Measurements from ENCODE around the gene MYO1A. TPM values are rescaled to one million over a fixed set of nuclear protein-coding genes. Genes with fewer than 3 reads are reported as not detected.

MYO1A gene
- total RNA-seq, 1 donor from 2014 or later = 1.4 TPM

DNA sequence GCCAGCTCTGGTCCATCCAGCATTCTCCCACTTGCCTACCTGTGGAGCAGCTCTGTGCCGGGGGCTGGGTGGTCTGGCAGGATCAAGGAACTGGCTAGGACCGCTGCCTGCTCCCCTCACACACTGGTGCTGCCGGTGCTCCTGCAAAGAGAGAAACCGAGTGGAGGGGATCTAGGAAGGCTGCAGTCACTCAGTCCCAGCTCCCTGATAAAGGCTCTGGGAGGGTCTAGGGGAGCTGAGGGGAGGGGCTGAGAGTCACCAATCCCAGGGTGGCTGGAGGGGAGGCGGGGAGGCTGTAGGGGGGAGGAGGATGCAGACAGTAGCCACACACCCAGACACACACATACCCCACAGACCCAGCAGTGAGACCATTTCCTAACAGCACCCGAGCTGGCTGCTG, 33.6 kb downstream of the MYO1A start, which contains the start of gene TAC3:
TAC3 (minus strand) TSS at position 182 of the 400 bp plus-strand sequence. CDS start 732 bp downstream, outside the sequence.
- TF ChIP-seq, protein P1, sequence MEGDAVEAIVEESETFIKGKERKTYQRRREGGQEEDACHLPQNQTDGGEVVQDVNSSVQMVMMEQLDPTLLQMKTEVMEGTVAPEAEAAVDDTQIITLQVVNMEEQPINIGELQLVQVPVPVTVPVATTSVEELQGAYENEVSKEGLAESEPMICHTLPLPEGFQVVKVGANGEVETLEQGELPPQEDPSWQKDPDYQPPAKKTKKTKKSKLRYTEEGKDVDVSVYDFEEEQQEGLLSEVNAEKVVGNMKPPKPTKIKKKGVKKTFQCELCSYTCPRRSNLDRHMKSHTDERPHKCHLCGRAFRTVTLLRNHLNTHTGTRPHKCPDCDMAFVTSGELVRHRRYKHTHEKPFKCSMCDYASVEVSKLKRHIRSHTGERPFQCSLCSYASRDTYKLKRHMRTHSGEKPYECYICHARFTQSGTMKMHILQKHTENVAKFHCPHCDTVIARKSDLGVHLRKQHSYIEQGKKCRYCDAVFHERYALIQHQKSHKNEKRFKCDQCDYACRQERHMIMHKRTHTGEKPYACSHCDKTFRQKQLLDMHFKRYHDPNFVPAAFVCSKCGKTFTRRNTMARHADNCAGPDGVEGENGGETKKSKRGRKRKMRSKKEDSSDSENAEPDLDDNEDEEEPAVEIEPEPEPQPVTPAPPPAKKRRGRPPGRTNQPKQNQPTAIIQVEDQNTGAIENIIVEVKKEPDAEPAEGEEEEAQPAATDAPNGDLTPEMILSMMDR (IDR thresholded peaks at IDR 0.05) = no peak
- Histone ChIP-seq H3K4me3 (no peak within 1 kb of the TSS), H3K27me3 (peaks cover 8% of the 10 kb centered on the region), H3K27ac (no peak within 1 kb of the TSS), H3K4me1 (no peaks in the 10 kb centered on the region), H3K9me3 (no peaks in the 10 kb centered on the region), H3K36me3 (no peaks in the 10 kb centered on the region)
- intact Hi-C loops (cut with DNase I) = no loop called here
- DNase-seq = no peak
- peak; percentile 24 for ATAC-seq

DNA sequence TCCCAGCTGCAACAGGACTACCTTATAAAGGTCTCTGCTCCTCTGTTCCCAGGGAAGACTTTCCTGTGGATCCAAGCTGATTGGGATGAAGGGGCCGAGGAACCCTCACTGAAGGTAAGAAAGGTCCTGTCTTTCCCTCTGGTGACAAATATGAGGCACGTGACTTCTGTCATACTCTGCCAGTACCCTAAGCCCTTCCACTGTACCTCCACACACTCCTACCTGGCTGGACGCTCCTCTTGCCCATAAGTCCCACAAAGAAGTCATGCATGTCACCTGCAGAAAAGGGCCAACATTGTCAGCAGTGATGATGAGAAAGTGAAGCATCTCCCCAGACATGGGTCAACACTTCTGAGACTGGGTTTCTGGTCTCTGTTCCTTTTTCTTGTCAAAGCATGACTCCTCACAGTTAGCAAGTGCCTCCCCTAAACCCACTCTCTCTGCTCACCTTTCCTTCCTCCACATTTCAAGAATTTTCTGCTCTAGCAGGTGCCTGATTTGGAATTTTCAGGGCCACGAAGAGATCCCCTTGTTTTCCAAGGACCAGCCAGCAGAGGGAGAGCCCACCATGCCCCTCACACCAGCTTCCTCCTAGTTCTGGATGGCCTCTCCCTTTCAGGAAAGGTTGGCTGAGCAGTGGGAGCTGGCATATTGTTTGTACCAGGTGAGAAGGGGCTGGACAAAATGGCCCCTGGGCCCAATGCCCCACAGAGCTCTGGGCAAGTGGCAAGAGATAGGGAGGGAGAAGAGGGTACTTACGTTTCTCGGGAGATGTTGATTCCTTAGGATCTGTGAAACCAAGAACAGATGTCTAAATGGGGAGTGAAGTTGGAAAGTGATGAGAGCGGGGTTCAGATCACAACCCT, 37.1 kb downstream of the MYO1A start:
- Histone ChIP-seq H3K27ac (no peak overlapping the region), H3K4me1 (no peaks in the 10 kb centered on the region), H3K36me3 (no peaks in the 10 kb centered on the region), H3K27me3 (peaks cover 8% of the 10 kb centered on the region), H3K4me3 (no peak overlapping the region), H3K9me3 (no peaks in the 10 kb centered on the region)
- intact Hi-C loops (cut with DNase I) = no loop called here
- no peak for DNase-seq
- TF ChIP-seq, protein P1 (IDR thresholded peaks at IDR 0.05) = no peak
- no peak for ATAC-seq

DNA sequence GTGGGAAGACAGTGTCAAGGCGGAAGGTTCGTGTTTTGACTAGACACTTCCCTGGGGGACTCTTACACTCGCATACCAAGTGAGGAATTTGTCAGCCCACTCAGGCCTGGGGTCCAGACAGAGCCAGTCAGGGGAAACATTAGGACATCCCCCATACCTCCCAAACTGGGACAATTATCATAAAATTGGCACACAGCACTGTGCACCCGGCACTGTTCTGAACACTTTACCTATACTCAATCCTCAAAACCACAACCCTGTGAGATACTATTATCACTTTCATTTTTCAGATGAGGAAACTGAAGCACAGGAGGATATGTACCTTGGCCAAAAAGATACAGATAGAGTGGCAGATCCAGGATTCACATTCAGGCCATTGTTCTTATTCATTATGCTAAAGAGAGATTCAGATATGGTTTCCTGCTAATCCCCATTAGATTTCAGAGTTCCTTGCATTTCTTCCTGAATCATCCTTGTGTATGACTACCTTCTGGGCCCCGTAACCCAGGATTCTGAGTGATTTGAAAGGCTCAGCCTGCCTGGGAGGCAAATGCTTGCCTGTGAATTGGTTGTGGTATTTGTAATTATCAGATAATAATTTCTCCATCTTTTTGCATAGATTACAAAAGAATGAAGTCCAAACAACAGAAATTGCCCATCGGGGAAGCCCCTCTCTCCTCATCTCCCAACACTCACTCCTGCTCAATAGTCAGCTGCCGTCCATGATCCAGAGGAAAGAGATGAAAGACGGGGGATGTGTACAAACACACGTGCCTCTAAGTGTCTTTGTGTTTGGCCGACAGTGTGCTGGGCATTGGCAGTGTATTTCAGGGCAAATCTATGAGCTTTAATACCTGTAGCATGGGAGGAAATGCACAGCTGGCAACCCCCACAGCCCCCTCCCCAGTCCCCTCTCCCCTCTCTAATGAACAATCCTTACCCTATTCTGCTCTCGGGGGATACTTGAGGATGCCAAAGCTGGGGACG, 38.2 kb downstream of the MYO1A start:
- intact Hi-C loops (cut with DNase I) = no loop called here
- no peak overlapping the region for H3K27ac ChIP-seq
- H3K4me3 ChIP-seq = no peak overlapping the region
- DNase-seq (no peak), ATAC-seq (no peak)
- TF ChIP-seq, protein P1 (IDR thresholded peaks at IDR 0.05) = no peak
- H3K36me3 ChIP-seq = no peaks in the 10 kb centered on the region
- peaks cover 3% of the 10 kb centered on the region for H3K4me1 ChIP-seq
- peaks cover 8% of the 10 kb centered on the region for H3K27me3 ChIP-seq
- H3K9me3 ChIP-seq = no peaks in the 10 kb centered on the region

DNA sequence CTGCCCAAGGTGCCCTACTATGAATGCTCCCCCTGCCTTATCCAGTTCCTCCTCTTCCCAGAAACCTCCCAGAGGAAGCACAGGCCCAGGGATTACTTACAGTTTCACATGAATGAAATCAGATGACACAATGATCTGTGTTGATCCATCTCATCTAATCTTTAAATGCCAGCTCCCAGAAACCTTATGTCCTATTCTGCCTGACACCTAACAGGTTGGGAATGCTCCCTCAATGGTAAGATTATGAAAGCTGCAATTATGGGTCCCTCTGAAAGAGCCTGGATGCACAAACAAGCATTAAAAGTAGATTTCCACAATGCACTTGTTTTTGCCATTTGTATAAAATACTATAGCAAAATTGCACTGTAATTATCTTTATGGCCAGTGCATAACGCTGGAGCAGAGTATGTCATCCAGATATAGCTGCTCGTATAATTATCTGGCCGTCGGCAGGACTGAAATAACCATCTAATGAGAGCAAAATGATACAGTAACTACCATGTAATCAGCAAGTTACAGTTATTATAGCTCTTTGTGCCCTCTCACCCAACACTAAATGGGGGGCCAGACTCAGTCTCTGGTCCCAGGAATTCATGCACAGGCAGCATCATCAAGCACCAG, 39.2 kb downstream of the MYO1A start:
- no peak overlapping the region for H3K27ac ChIP-seq
- ATAC-seq = no peak
- no peak for DNase-seq
- H3K9me3 ChIP-seq = no peaks in the 10 kb centered on the region
- intact Hi-C loops (cut with DNase I) = no loop called here
- TF ChIP-seq, protein P1 (IDR thresholded peaks at IDR 0.05) = no peak
- H3K27me3 ChIP-seq = peaks cover 2% of the 10 kb centered on the region
- H3K4me3 ChIP-seq = no peak overlapping the region
- H3K36me3 ChIP-seq = no peaks in the 10 kb centered on the region
- H3K4me1 ChIP-seq = peaks cover 5% of the 10 kb centered on the region

DNA sequence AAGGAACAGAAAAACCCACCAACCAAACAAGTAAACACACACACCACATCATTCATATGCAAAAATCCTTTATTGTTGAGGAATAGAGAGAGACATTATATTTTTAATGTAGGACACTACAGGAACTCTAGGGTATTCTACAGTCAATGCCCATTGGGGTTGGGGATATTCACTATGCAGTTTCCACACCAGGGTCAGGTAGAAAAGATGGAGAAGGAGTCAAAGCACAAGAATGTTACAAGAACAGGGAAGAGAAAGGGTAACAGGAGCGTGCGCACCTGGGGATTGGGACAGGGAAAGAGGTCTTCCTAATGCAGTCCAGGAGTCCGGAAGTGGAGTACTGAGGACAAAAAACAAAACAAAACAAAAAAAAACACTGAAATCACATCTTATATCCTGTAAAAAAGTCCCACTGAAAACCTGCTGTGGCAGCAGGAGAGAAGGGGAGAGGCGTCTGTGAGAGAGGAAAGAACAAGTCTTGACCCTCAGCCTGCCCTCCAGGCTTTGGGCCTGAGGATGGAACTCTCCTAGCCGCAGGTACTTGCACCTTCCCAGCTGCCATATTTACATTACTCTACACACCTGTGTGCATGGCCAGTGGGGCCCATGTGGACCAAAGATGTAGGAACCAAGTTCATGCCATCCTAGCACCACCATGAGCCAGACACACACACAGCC, 39.8 kb downstream of the MYO1A start:
- intact Hi-C loops (cut with DNase I) = no loop called here

More for the DNA sequence above, 39.8 kb downstream of the MYO1A start:
- TF ChIP-seq, protein P1 (IDR thresholded peaks at IDR 0.05) = no peak
- no peak overlapping the region for H3K4me3 ChIP-seq
- no peaks in the 10 kb centered on the region for H3K9me3 ChIP-seq
- no peaks in the 10 kb centered on the region for H3K36me3 ChIP-seq
- peaks cover 9% of the 10 kb centered on the region for H3K4me1 ChIP-seq
- ATAC-seq = no peak
- H3K27me3 ChIP-seq = no peaks in the 10 kb centered on the region
- H3K27ac ChIP-seq = no peak overlapping the region
- DNase-seq = no peak

Measured in upper lobe of right lung (tissue), 1 donor.